Measurements from ENCODE around the gene TCEAL7.

DNA sequence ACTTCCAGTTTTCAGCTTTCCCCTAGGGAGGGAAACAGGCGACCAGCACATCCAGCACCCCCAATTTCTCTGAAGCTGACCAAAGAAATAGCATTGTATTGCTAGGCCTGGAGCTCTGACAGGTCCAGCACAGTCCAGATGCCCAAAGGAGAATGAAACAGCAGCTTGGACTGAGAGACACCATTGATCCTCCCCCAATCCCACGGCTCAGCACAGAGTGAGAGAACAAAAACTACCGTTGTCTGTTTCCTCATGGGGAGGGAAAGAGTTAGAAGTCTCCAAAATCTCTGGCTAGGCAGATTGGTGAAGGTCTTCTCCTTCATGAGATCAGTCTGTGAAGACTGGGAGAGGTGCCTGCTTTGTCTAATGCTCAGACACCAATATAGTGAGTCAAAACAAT, 8.6 kb downstream of the TCEAL7 start:
- TF ChIP-seq, protein P1, sequence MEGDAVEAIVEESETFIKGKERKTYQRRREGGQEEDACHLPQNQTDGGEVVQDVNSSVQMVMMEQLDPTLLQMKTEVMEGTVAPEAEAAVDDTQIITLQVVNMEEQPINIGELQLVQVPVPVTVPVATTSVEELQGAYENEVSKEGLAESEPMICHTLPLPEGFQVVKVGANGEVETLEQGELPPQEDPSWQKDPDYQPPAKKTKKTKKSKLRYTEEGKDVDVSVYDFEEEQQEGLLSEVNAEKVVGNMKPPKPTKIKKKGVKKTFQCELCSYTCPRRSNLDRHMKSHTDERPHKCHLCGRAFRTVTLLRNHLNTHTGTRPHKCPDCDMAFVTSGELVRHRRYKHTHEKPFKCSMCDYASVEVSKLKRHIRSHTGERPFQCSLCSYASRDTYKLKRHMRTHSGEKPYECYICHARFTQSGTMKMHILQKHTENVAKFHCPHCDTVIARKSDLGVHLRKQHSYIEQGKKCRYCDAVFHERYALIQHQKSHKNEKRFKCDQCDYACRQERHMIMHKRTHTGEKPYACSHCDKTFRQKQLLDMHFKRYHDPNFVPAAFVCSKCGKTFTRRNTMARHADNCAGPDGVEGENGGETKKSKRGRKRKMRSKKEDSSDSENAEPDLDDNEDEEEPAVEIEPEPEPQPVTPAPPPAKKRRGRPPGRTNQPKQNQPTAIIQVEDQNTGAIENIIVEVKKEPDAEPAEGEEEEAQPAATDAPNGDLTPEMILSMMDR (IDR thresholded peaks at IDR 0.05): no peak
- no peak for TF ChIP-seq ZFX (IDR thresholded peaks at IDR 0.05; ENCODE audit: borderline replicate concordance)
